ENCODE measurements around the gene TGFB1.

Gene TGFB1

DNA sequence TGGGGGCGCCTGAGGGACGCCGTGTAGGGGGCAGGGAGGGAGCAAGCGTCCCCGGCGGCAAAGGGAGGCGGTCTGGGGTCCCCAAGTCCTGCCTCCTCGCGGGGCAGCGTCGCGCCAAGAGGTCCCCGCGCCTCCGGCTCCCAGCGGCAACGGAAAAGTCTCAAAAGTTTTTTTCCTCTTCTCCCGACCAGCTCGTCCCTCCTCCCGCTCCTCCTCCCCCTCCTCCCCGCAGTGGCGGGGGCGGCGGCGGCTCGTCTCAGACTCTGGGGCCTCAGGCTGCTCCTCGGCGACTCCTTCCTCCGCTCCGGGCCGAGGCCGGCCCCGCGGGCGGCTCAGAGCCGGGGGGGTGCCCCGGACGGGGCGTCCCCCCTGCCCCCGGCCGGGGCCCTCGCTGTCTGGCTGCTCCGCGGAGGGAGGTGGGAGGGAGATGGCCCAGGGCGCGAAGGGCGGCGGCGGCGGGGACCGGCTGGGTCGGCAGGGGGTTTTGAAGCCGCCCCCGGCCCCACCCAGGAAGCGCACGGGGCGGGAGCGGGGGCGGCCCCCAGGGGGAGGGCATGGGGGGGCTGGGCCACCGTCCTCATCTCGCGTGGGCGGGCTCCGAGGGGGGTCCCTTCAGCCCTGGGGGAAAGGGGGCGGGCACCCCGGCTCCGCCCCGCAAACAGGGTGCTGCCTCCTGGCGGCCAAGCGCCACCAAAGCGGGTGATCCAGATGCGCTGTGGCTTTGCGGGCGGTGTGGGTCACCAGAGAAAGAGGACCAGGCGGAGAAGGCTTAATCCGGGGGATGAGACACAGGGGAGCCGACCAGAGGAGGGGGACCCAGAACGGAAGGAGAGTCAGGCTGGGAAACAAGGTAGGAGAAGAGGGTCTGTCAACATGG, at the start of gene TGFB1:
TSS of gene TGFB1 (minus strand) at position 457 of the 877 bp plus-strand sequence. CDS start 878 bp downstream, outside the sequence.
- Histone ChIP-seq H3F3A (ENCODE audit: low read depth) (no peaks in the 10 kb centered on the region; the same call in 1 of the 2 replicates), H3K9me3 (ENCODE audit: insufficient read depth, low read depth, low read length) (no peaks in the 10 kb centered on the region), H4K20me1 (ENCODE audit: insufficient read depth, low read length, poor library complexity, severe bottlenecking) (peaks cover 35% of the 10 kb centered on the region), H3K4me2 (ENCODE audit: low read depth, low read length, poor library complexity, severe bottlenecking) (peak within 1 kb of the TSS; percentile 100), H2AFZ (ENCODE audit: low read length) (peak within 1 kb of the TSS; percentile 64), H3K36me3 (ENCODE audit: insufficient read depth, low read length) (no peaks in the 10 kb centered on the region), H3K4me1 (ENCODE audit: insufficient read depth, low read length, poor library complexity, severe bottlenecking) (peaks cover 51% of the 10 kb centered on the region), H3K9me2 (replicated peaks; ENCODE audit: low read depth, low read length) (no peaks in the 10 kb centered on the region), H3K79me2 (ENCODE audit: insufficient read depth, low read length) (peaks cover 58% of the 10 kb centered on the region), H3K27me3 (ENCODE audit: insufficient read depth, low read length, poor library complexity, severe bottlenecking) (no peaks in the 10 kb centered on the region), H3K4me3 (ENCODE audit: low read length, poor library complexity, severe bottlenecking) (peak within 1 kb of the TSS; percentile 92), H3K9ac (ENCODE audit: low read depth, low read length, poor library complexity, severe bottlenecking) (peak within 1 kb of the TSS; percentile 92)
- TF ChIP-seq, protein P1, sequence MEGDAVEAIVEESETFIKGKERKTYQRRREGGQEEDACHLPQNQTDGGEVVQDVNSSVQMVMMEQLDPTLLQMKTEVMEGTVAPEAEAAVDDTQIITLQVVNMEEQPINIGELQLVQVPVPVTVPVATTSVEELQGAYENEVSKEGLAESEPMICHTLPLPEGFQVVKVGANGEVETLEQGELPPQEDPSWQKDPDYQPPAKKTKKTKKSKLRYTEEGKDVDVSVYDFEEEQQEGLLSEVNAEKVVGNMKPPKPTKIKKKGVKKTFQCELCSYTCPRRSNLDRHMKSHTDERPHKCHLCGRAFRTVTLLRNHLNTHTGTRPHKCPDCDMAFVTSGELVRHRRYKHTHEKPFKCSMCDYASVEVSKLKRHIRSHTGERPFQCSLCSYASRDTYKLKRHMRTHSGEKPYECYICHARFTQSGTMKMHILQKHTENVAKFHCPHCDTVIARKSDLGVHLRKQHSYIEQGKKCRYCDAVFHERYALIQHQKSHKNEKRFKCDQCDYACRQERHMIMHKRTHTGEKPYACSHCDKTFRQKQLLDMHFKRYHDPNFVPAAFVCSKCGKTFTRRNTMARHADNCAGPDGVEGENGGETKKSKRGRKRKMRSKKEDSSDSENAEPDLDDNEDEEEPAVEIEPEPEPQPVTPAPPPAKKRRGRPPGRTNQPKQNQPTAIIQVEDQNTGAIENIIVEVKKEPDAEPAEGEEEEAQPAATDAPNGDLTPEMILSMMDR (conservative IDR thresholded peaks at IDR 0.05; ENCODE audit: low read length), result peak; percentile 83
- TF ChIP-seq EZH2phosphoT487 (IDR thresholded peaks at IDR 0.05; ENCODE audit: borderline replicate concordance), result no peak

GRCh38 chr19:41402010-41402409, 48.3 kb upstream of the TGFB1 start:
- no peak overlapping the region for H3K4me2 ChIP-seq (ENCODE audit: low read depth, low read length, poor library complexity, severe bottlenecking)
- H3K79me2 ChIP-seq (ENCODE audit: insufficient read depth, low read length), result peaks cover 38% of the 10 kb centered on the region
- no peak overlapping the region for H2AFZ ChIP-seq (ENCODE audit: low read length)
- TF ChIP-seq, protein P1 (conservative IDR thresholded peaks at IDR 0.05; ENCODE audit: low read length), result no peak
- no peaks in the 10 kb centered on the region for H3K9me2 ChIP-seq (replicated peaks; ENCODE audit: low read depth, low read length)
- H3K4me3 ChIP-seq (ENCODE audit: low read length, poor library complexity, severe bottlenecking), result no peak overlapping the region
- H3K27me3 ChIP-seq (ENCODE audit: insufficient read depth, low read length, poor library complexity, severe bottlenecking), result no peaks in the 10 kb centered on the region
- H3K9me3 ChIP-seq (ENCODE audit: insufficient read depth, low read depth, low read length), result no peaks in the 10 kb centered on the region
- peaks cover 11% of the 10 kb centered on the region for H3K4me1 ChIP-seq (ENCODE audit: insufficient read depth, low read length, poor library complexity, severe bottlenecking)
- H3K36me3 ChIP-seq (ENCODE audit: insufficient read depth, low read length), result no peaks in the 10 kb centered on the region
- no peak overlapping the region for H3K9ac ChIP-seq (ENCODE audit: low read depth, low read length, poor library complexity, severe bottlenecking)
- H3F3A ChIP-seq (ENCODE audit: low read depth), result no peaks in the 10 kb centered on the region
- H4K20me1 ChIP-seq (ENCODE audit: insufficient read depth, low read length, poor library complexity, severe bottlenecking), result peaks cover 3% of the 10 kb centered on the region

GRCh38 chr19:41401483-41401882, 47.8 kb upstream of the TGFB1 start:
- H3K4me3 ChIP-seq (ENCODE audit: low read length, poor library complexity, severe bottlenecking), result no peak overlapping the region
- peak overlapping the region; percentile 24 for H3K4me2 ChIP-seq (ENCODE audit: low read depth, low read length, poor library complexity, severe bottlenecking)
- peaks cover 11% of the 10 kb centered on the region for H3K4me1 ChIP-seq (ENCODE audit: insufficient read depth, low read length, poor library complexity, severe bottlenecking)
- H3K79me2 ChIP-seq (ENCODE audit: insufficient read depth, low read length), result peaks cover 43% of the 10 kb centered on the region
- H3K9ac ChIP-seq (ENCODE audit: low read depth, low read length, poor library complexity, severe bottlenecking), result no peak overlapping the region
- no peaks in the 10 kb centered on the region for H3K9me3 ChIP-seq (ENCODE audit: insufficient read depth, low read depth, low read length)
- no peaks in the 10 kb centered on the region for H3K36me3 ChIP-seq (ENCODE audit: insufficient read depth, low read length)
- no peaks in the 10 kb centered on the region for H3F3A ChIP-seq (ENCODE audit: low read depth)
- TF ChIP-seq, protein P1 (conservative IDR thresholded peaks at IDR 0.05; ENCODE audit: low read length), result no peak
- no peak for TF ChIP-seq EZH2phosphoT487 (IDR thresholded peaks at IDR 0.05; ENCODE audit: borderline replicate concordance)
- no peaks in the 10 kb centered on the region for H3K27me3 ChIP-seq (ENCODE audit: insufficient read depth, low read length, poor library complexity, severe bottlenecking)
- no peak overlapping the region for H2AFZ ChIP-seq (ENCODE audit: low read length)
- no peaks in the 10 kb centered on the region for H3K9me2 ChIP-seq (replicated peaks; ENCODE audit: low read depth, low read length)
- peaks cover 3% of the 10 kb centered on the region for H4K20me1 ChIP-seq (ENCODE audit: insufficient read depth, low read length, poor library complexity, severe bottlenecking)

Data from Loucy (cell line).